B cell (primary cell): ENCODE results near the gene AIG1. TPM values are rescaled to one million over a fixed set of nuclear protein-coding genes. Genes with fewer than 3 reads are reported as not detected.

Experiments
- ATAC-seq: fragments of 200-7000 bp; cut with Tn5 transposase; one replicate; pipeline ENCODE4 v1.10.0; 2021; ENCODE audit warnings: low read depth, mild to moderate bottlenecking, moderate number of reproducible peaks, moderate library complexity
- CTCF ChIA-PET: fragments of 350-600 bp; sonication (Branson Sonifier 250); formaldehyde crosslinking; loops from one replicate; lab custom pipeline; 2021; ENCODE audit warnings: antibody characterized with exemption, inconsistent platforms; lab: Charles Lee
- POLR2A ChIA-PET: fragments of 350-600 bp; sonication (Branson Sonifier 250); formaldehyde crosslinking; loops from one replicate; lab custom pipeline; 2021; ENCODE audit warnings: antibody characterized with exemption; lab: Charles Lee
- DNase-seq: peaks from one replicate; pipeline ENCODE4 v3.0.0; 2013
- H2AFZ ChIP-seq: 2 replicates; pipeline ENCODE4 v1.6.1; 2012; ENCODE audit warnings: mild to moderate bottlenecking, low read depth, low read length; ENCODE audit not compliant: insufficient read depth, poor library complexity, severe bottlenecking
- H3K27ac ChIP-seq, 2 donors: 1 replicate in 1 of 2; 2 replicates in 1 of 2; pipeline ENCODE4 v1.5.1; 2012 to 2013; ENCODE audit warnings: low read length in 2 of 2, mild to moderate bottlenecking in 2 of 2, moderate library complexity in 1 of 2
- H3K27me3 ChIP-seq, 4 experiments: fragments of 200-600 bp in 1 of 4; sonication (generic) in 1 of 4; replicated peaks in 1 of 4; 1 replicate in 2 of 4; 2 replicates in 2 of 4; pipeline versions ENCODE4 v1.6.1 to v1.7.0; 2013 to 2016; ENCODE audit warnings: low read length in 3 of 4, mild to moderate bottlenecking in 2 of 4, mixed read lengths in 1 of 4, moderate library complexity in 1 of 4; ENCODE audit not compliant: insufficient read depth in 4 of 4, control insufficient read depth in 3 of 4; ENCODE audit errors: control extremely low read depth in 1 of 4
- H3K36me3 ChIP-seq, 2 experiments: replicated peaks in 1 of 2; 1 replicate in 1 of 2; 2 replicates in 1 of 2; pipeline versions ENCODE4 v1.6.1 to v1.7.1; 2013; ENCODE audit warnings: low read length in 1 of 2; ENCODE audit not compliant: insufficient read depth in 2 of 2, control insufficient read depth in 1 of 2; ENCODE audit errors: control extremely low read depth in 1 of 2, extremely low read depth in 1 of 2
- H3K4me1 ChIP-seq, 2 donors: fragments of 200-600 bp in 1 of 2; sonication (generic) in 1 of 2; 1 replicate in 1 of 2; 2 replicates in 1 of 2; pipeline versions ENCODE4 v1.5.1 to v1.6.1; 2013 to 2017; ENCODE audit warnings: low read length in 2 of 2; ENCODE audit not compliant: control insufficient read depth in 2 of 2, insufficient read depth in 2 of 2
- H3K4me2 ChIP-seq: replicated peaks from 2 replicates; pipeline ENCODE3; 2012; ENCODE audit warnings: mild to moderate bottlenecking, low read depth, low read length; ENCODE audit not compliant: poor library complexity, severe bottlenecking
- H3K4me3 ChIP-seq, 5 experiments: fragments of 200-600 bp in 1 of 5; sonication (generic) in 1 of 5; 1 replicate in 3 of 5; 2 replicates in 2 of 5; pipeline versions ENCODE4 v1.5.1 to v1.7.0; 2011 to 2016; ENCODE audit warnings: low read length in 4 of 5, mild to moderate bottlenecking in 4 of 5, low read depth in 2 of 5, control low read depth in 1 of 5, moderate library complexity in 1 of 5; ENCODE audit not compliant: insufficient read depth in 1 of 5; ENCODE audit errors: control extremely low read depth in 1 of 5, extremely low read depth in 1 of 5
- H3K79me2 ChIP-seq: fragments of 200-600 bp; sonication (generic); one replicate; pipeline ENCODE4 v1.6.0; 2016; ENCODE audit warnings: low read length; ENCODE audit not compliant: control insufficient read depth, insufficient read depth
- H3K9ac ChIP-seq: fragments of 200-600 bp; sonication (generic); 2 replicates; pipeline ENCODE4 v1.6.1; 2017; ENCODE audit warnings: mild to moderate bottlenecking, low read length, moderate library complexity
- H3K9me3 ChIP-seq, 3 donors: one replicate each; pipeline versions ENCODE4 v1.6.1 to v1.7.1; 2013; ENCODE audit warnings: low read length in 2 of 3; ENCODE audit not compliant: control insufficient read depth in 2 of 3, insufficient read depth in 1 of 3; ENCODE audit errors: control extremely low read depth in 1 of 3
- H4K20me1 ChIP-seq: 2 replicates; pipeline ENCODE4 v1.6.0; 2012; ENCODE audit warnings: mild to moderate bottlenecking, low read length; ENCODE audit not compliant: insufficient read depth, control insufficient read depth, poor library complexity, severe bottlenecking
- H3K27ac Mint-ChIP-seq: one replicate; pipeline ENCODE4 v1.8.0; 2021; ENCODE audit warnings: mixed read lengths
- H3K27me3 Mint-ChIP-seq: one replicate; pipeline ENCODE4 v1.8.0; 2021; ENCODE audit warnings: mixed read lengths
- H3K4me1 Mint-ChIP-seq: one replicate; pipeline ENCODE4 v1.8.0; 2021; ENCODE audit warnings: mixed read lengths
- H3K4me3 Mint-ChIP-seq: one replicate; pipeline ENCODE4 v1.8.0; 2021; ENCODE audit warnings: mixed read lengths
- H3K9me3 Mint-ChIP-seq: one replicate; pipeline ENCODE4 v1.8.0; 2022; ENCODE audit warnings: mixed read lengths; ENCODE audit not compliant: insufficient read depth
- EZH2 ChIP-seq: IDR thresholded peaks from 2 replicates; pipeline ENCODE4 v1.6.1; 2012; ENCODE audit warnings: borderline replicate concordance, low read depth, mild to moderate bottlenecking, moderate library complexity, low read length; ENCODE audit not compliant: insufficient read depth, poor library complexity, severe bottlenecking
- WGBS: methylation state at CpG from one replicate; pipeline ENCODE4 v1.1.5; 2013; ENCODE audit warnings: missing lambda C conversion rate; ENCODE audit not compliant: insufficient coverage; 5-methylcytosine and 5-hydroxymethylcytosine counted together
- intact Hi-C: fragments of 100-400 bp; cut with micrococcal nuclease; formaldehyde crosslinking; loops from one replicate; pipeline ENCODE4 v1.10.0; 2022
- polyA plus RNA-seq: library from polyadenylated mRNA; depleted of rRNA; stranded (reverse); fragments of >200 nt; gene quantifications from 2 replicates; pipeline ENCODE4 v1.2.3, GENCODE V29; 2012
- total RNA-seq, 2 donors: library from RNA; stranded (reverse); fragments of 120-200 nt in 1 of 2; gene quantifications; 1 replicate in 1 of 2; 2 replicates in 1 of 2; pipeline versions ENCODE4 v1.2.3 to v1.2.4, GENCODE V29; 2013 to 2022
- TF ChIP-seq, protein P1 (sequence below): fragments of 200-600 bp; IDR thresholded peaks from one replicate; pipeline ENCODE4 v1.8.0; 2022; ENCODE audit warnings: antibody characterized with exemption, mild to moderate bottlenecking

AIG1 gene
- total and polyA plus RNA-seq, 2 donors (not counting 1 experiment from before 2014, with no cell fraction given), result 7.0 to 9.0 TPM

DNA sequence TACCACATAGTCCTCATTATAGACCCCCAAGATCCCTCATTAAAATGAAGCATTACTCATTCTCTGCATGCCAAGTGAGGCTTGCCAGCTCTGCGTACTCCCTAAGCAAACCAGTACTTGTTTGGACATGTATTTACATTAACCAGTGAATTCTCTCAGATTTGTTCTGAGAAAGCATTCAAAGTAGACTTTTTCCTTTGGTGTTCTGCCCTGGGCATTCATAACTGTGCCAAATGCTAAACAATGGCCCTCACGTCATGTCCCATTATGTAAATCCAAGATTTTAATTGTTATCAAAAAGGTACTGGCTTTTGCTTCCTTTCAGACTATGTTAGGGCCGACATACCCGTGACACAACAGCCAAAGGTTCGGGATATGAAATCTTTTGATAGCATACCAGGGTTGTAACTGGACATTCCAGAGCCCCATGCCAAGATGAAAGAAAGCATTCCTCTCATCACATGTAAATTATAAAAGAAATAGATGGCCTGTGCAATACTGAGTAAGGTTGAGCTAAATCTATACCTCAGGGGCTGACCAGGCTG, 225.6 kb downstream of the AIG1 start:
- Histone ChIP-seq H3K27ac (no peak overlapping the region), H3K4me3 (no peak overlapping the region), H3K27me3 (no peaks in the 10 kb centered on the region), H3K4me1 (no peaks in the 10 kb centered on the region), H3K4me2 (no peak overlapping the region), H3K9me3 (no peaks in the 10 kb centered on the region), H4K20me1 (no peaks in the 10 kb centered on the region), H3K79me2 (no peaks in the 10 kb centered on the region), H3K9ac (no peak overlapping the region), H2AFZ (no peak overlapping the region), H3K36me3 (no peaks in the 10 kb centered on the region)
- ChIA-PET POLR2A (no interaction called here), CTCF (no interaction called here)
- H3K4me1 Mint-ChIP-seq, result no peaks in the 10 kb centered on the region
- no peaks in the 10 kb centered on the region for H3K27me3 Mint-ChIP-seq
- no peak for TF ChIP-seq EZH2
- TF ChIP-seq, protein P1, sequence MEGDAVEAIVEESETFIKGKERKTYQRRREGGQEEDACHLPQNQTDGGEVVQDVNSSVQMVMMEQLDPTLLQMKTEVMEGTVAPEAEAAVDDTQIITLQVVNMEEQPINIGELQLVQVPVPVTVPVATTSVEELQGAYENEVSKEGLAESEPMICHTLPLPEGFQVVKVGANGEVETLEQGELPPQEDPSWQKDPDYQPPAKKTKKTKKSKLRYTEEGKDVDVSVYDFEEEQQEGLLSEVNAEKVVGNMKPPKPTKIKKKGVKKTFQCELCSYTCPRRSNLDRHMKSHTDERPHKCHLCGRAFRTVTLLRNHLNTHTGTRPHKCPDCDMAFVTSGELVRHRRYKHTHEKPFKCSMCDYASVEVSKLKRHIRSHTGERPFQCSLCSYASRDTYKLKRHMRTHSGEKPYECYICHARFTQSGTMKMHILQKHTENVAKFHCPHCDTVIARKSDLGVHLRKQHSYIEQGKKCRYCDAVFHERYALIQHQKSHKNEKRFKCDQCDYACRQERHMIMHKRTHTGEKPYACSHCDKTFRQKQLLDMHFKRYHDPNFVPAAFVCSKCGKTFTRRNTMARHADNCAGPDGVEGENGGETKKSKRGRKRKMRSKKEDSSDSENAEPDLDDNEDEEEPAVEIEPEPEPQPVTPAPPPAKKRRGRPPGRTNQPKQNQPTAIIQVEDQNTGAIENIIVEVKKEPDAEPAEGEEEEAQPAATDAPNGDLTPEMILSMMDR, result no peak
- H3K4me3 Mint-ChIP-seq, result no peak overlapping the region
- no peaks in the 10 kb centered on the region for H3K9me3 Mint-ChIP-seq
- ATAC-seq (no peak), DNase-seq (no peak)
- intact Hi-C loops, result no loop called here
- no CpG with 5 or more reads among the region's 5 CpGs for WGBS
- H3K27ac Mint-ChIP-seq, result no peak overlapping the region

DNA sequence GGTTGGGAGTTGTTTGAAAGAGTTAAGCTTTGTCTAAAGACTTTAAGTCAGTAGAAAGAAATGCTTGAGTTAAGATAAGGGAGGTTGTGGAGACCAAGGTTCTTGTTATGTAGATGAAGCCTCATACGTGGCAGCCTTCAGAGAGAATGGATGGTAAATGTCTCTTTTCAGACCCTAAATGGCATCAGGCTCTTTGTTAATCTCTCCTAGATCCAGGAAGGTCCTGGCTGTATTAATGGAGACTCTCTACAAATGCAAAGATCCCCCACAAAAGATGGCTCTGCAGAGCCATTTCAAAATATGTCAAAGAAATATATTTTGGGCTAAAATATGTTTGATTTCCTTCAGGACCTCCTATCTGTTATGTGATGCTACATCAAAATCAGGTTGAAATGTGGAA, 228.2 kb downstream of the AIG1 start:
- H3K4me2 ChIP-seq, result no peak overlapping the region
- WGBS, result no CpG with 5 or more reads among the region's 1 CpG
- no peak overlapping the region for H3K27ac ChIP-seq
- TF ChIP-seq, protein P1, result no peak
- TF ChIP-seq EZH2, result no peak
- no peak overlapping the region for H3K9ac ChIP-seq
- no peaks in the 10 kb centered on the region for H3K36me3 ChIP-seq
- CTCF ChIA-PET, result no interaction called here
- H3K9me3 Mint-ChIP-seq, result no peaks in the 10 kb centered on the region
- H3K27me3 ChIP-seq, result no peaks in the 10 kb centered on the region
- no peak overlapping the region for H2AFZ ChIP-seq
- no peak overlapping the region for H3K4me3 ChIP-seq
- H3K9me3 ChIP-seq, result no peaks in the 10 kb centered on the region
- no peaks in the 10 kb centered on the region for H3K4me1 ChIP-seq
- H3K27ac Mint-ChIP-seq, result no peak overlapping the region
- no peaks in the 10 kb centered on the region for H3K79me2 ChIP-seq
- ATAC-seq (no peak), DNase-seq (no peak)
- no peaks in the 10 kb centered on the region for H4K20me1 ChIP-seq
- POLR2A ChIA-PET, result no interaction called here
- H3K27me3 Mint-ChIP-seq, result no peaks in the 10 kb centered on the region
- H3K4me3 Mint-ChIP-seq, result no peak overlapping the region
- no peaks in the 10 kb centered on the region for H3K4me1 Mint-ChIP-seq
- intact Hi-C loops, result no loop called here
